ENCODE measurements around the gene PRKCA.
"Not testable (repeated sequence)": the region's sequence is repeated elsewhere in the genome, so short reads cannot be mapped to it uniquely, and the experiment has no call there.

The PRKCA gene

GRCh38 chr17:66301864-66302741 is at the start of gene PRKCA:
PRKCA (plus strand) TSS chr17:66302613.
- DNase-seq, result peak; percentile 31 to 64 (median 42)

GRCh38 chr17:66253458-66253857 is 49.0 kb upstream of the PRKCA start:
- not testable (repeated sequence) for DNase-seq

GRCh38 chr17:66255112-66255511 is 47.3 kb upstream of the PRKCA start:
- DNase-seq, result no peak

GRCh38 chr17:66255527-66255971 is 46.9 kb upstream of the PRKCA start:
- DNase-seq, result no peak

GRCh38 chr17:66260275-66260674 is 42.1 kb upstream of the PRKCA start:
- no peak for DNase-seq

- no peak for DNase-seq
Measured at GRCh38 chr17:66260688-66261087, 41.7 kb upstream of the PRKCA start.

- DNase-seq, result no peak
Measured at GRCh38 chr17:66262767-66263166, 39.6 kb upstream of the PRKCA start.

GRCh38 chr17:66264696-66265095 is 37.7 kb upstream of the PRKCA start:
- DNase-seq, result no peak

GRCh38 chr17:66268247-66268927 is 34.0 kb upstream of the PRKCA start:
- no peak for DNase-seq

- no peak for DNase-seq
Measured at GRCh38 chr17:66270106-66270505, 32.3 kb upstream of the PRKCA start.

- DNase-seq, result no peak
Measured at GRCh38 chr17:66271512-66271911, 30.9 kb upstream of the PRKCA start.

GRCh38 chr17:66272811-66273585 is 29.4 kb upstream of the PRKCA start:
- no peak for DNase-seq

GRCh38 chr17:66273586-66273848 is 28.9 kb upstream of the PRKCA start:
- no peak for DNase-seq

- DNase-seq, result no peak
Measured at GRCh38 chr17:66275651-66276050, 26.8 kb upstream of the PRKCA start.

- DNase-seq, result no peak
Measured at GRCh38 chr17:66276328-66276937, 26.0 kb upstream of the PRKCA start.

- DNase-seq, result no peak
Measured at GRCh38 chr17:66277191-66277590, 25.2 kb upstream of the PRKCA start.

- DNase-seq, result no peak
Measured at GRCh38 chr17:66281661-66282369, 20.6 kb upstream of the PRKCA start.

- DNase-seq, result no peak
Measured at GRCh38 chr17:66283296-66283934, 19.0 kb upstream of the PRKCA start.

GRCh38 chr17:66283971-66284370 is 18.4 kb upstream of the PRKCA start:
- DNase-seq, result no peak

- DNase-seq, result no peak
Measured at GRCh38 chr17:66285149-66285548, 17.3 kb upstream of the PRKCA start.

GRCh38 chr17:66287911-66288310 is 14.5 kb upstream of the PRKCA start:
- DNase-seq, result no peak

- no peak for DNase-seq
Measured at GRCh38 chr17:66290101-66290722, 12.2 kb upstream of the PRKCA start.

Data from activated CD4-positive, CD25-positive, alpha-beta regulatory T cell (primary cell).